HG03432 (cell line): Measurements from ENCODE around the gene SERTAD1.
"Not testable (repeated sequence)": the region's sequence is repeated elsewhere in the genome, so short reads cannot be mapped to it uniquely, and the experiment has no call there.

Experiments used
- ATAC-seq: cut with Tn5 transposase; IDR thresholded peaks from one replicate; pipeline ENCODE4 v1.9.1; 2021; ENCODE audit warnings: mild to moderate bottlenecking, moderate library complexity; ENCODE audit not compliant: unreplicated experiment

Gene SERTAD1

DNA sequence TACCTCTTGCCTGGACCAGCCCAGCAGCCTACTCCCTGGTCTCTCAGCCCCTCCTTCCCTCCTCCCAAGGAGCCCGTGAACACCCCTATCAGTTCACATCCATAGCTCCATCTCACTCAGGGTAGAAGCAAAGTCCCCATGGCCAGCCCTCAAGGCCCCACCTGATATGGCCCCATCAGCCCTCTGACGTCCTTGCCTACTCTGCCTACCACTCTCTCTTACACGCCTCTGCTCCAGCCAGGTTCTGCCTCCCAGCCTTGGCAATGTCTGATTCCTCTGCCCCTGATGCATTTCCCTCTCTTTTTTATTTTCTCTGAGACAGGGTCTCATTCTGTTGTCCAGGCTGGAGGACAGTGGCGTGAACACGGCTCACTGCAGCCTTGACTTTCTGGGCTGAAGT lies 26.2 kb upstream of the SERTAD1 start:
- ATAC-seq = no peak

DNA sequence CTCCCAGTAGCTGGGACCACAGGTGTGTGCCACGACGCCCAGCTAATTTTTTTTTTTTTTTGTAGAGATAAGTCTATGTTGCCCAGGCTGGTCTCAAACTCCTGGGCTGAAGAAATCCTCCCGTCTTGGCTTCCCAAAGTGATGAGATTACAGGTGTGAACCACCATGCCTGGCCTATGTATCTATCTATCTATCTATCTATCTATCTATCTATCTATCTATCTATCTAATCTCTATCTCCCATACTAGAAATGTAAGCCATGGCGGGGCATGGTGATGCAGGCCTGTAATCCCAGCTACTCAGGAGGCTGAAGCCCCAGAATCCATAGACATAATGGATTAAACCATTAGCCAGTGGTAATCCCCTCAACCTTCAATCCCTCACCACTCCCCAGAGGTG lies 24.9 kb upstream of the SERTAD1 start:
- no peak for ATAC-seq

DNA sequence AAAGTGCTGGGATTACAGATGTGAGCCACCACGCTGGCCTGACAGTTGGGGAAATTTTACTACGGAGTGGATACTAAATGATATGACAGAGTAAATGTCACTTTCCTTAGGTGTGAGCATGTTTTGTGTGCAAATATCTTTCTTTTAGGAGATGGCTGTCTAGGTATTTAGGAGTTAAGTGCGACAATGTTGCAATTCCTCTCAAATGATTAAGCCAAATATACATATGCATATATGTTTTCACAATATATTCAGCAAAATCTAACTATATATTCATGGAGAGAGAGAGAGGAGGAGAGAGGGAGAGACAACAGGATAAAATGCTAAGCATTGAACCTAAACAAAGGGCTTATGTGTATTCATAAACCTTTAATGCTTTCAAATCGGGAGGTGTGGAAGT lies 23.7 kb upstream of the SERTAD1 start:
- ATAC-seq = no peak

DNA sequence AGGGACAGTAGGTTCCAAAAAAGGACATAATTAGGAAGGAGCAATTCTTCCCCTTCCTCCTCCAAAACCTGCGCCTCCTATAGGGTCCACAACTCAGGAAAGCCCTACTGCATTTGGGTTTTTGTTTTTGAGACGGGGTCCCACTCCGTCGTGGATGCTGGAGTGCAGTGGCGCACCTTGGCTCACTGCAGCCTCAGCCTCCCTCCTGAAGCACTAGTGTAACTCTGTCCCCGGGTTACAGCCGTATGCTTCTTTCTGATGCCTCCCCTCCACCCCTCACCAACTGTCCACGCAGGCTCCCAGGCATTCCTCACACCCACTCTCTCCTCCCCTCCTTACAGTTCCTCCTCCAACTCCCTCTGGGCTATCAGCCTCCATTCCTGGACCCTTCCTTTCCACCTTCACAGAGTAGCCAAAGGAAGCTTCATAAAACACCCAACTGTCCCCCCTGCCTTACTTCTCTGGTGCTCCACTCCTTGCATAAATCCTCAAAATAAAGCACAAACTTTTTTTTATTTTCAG lies 20.5 kb upstream of the SERTAD1 start:
- ATAC-seq = no peak

DNA sequence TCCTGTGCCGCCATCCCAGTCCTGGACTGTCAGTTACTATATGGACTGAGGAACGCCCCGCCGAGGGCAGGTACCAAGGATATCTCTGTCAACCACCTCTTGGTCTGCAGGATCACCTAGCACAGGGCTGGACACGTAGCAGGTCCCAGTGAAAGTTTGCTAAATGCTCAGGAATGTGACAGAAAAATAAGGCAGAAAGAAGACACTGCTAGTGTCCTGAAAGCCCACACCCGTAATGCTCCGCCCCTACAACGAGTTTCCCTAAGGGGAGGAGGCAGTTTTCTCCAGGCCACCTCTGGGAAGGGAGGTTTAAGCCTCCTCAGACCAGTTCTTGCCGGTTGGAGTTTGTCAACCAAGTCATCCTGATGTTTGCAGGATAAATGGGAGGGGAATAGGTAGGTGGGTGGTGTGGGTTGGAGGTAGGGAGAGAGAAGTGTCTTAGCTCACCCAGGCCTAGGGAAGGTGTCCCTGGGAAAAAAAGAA lies 20.0 kb upstream of the SERTAD1 start:
- no peak for ATAC-seq

DNA sequence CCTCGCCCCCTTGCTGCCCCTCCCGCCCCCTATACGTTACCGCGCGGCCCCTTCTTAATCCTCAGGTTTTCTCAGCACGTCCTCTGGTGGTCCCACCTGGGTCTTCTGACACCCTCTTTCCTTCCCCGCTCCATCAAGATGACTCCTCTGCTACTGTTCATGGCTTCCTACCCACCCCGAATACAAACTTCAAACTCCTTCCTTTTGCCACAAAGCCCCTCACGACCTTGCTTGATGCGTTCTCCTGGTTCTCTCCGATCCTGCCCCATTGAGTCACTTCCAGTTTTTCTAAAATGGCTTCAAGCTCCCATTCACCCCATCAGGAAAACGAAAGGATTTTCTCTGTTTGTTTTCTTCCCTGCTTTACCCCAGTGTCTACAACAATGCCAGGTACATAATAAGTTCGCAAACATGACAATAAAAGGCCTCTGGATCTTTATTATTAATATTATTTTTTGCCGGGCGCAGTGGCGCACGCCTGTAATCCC lies 19.1 kb upstream of the SERTAD1 start:
- no peak for ATAC-seq

DNA sequence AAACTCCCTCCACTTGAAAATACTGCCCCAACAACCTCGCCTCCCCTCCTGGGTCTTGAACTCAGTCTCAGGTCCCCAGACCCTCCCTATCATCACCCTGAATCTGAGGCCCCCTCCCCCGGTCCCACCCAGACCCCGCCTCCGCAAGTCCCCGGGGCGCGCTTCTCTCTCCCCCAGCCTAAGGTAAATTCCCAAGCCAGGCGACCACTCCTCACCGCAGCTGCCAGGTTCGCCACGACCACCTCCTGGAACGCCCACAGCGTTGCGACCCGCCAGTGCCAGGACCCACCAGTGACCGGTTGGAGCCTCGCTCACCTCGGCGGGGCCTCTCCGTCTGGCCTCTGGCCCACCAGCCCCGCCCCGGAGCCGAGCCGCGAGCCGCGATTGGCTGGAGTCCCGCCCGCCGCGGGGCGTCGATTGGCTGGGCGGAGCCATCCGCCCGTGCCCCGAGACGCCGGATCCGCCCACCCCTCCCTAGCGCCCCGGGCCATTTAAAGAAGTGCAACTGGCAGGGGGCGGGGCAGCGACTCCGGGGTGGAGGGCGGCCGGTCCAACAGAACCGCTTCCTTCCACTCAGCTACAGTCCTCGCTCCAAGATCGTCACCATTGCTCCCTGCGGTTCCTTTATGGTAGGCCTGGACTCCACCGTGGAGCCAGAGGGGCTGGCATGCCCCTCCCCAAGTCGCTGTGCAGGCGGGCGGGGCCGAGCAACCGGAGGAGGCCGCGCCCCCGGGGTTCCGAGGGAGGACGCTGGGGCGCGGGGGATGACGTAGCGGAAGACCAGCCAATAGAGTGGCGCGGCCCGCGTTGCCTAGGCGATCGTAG lies 18.4 kb upstream of the SERTAD1 start, which contains the start of gene SERTAD3:
Gene SERTAD3, minus strand, starts transcription at position 336 of the 825 bp plus-strand sequence. CDS start 2,255 bp downstream, outside the sequence.
- peak; percentile 72 for ATAC-seq

DNA sequence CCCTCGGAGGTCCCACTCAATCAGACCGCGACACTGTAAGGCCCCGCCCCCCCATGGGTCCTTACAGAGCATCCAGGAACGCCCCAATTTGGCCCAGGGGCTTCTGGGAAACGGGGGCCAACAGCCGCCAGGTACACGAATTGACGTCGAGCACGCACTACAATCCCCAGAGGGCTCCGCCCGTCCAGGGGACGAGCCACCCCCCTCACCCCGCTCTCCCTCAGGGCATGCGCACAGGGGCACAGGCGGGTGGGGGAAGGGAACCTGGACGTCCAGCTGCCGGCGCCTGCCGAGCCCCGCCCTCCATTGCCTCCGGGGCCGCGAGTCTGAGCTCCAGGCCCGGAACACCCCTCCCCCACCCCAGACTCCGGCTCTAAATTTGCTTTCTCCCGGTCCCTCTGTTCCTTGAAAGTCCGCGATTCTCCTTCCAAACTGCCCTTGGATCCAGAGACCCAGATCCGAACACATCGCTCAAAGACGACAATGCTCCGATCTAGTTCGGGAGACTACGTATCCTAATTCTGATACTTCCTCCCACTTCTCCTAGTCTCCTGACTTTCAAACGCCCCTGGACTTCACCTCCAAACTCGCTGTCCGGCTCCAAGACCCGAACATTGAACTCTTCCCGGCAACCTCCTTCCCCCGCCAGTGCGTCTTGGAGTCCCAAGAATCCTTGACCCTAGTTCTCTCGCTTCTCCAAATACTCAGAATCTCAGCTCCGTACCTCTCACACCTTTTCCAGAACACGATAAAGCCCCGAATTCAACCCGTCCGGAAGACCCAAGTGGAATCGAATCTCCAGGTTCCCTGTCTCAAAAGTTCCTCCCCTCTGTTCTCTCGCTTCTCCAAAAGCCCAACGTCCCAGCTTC lies 17.6 kb upstream of the SERTAD1 start:
- peak; percentile 68 for ATAC-seq

DNA sequence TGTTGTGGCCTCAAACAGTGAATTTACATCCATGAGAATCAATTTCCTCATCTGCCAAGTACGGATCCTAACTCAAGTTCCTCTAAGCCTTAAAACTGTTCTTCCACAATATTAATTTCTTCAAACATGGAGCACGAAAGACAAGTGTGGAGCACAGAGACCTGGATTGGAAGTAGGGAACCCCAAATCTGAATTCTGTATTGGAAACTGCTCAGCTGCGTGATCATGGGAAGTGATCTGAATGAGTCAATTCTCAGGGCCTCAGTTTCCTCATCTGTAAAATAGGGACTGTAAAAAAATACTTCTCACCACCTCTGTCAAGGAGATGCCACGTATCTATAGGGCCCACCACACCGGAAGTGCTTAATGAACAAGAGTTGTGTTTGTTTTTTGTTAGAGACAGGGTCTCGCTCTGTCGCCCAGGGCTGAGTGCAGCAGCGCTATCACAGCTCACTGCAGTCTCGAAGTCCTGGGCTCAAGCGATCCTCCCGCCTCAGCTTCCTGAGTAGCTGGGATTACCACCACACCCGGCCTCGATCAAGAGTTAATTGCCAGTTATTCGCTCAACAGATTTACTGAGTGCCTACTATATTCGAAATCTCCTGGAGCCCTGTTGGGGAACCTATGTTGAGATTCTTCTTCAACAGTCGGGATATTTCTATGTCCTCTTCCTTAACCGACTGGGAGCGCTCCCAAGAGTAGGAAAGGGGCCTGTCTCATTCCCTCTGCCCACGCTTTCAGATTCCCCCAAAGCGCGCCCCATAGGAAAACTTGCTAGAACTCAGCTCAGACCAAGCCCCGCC lies 16.7 kb upstream of the SERTAD1 start:
- ATAC-seq = no peak

DNA sequence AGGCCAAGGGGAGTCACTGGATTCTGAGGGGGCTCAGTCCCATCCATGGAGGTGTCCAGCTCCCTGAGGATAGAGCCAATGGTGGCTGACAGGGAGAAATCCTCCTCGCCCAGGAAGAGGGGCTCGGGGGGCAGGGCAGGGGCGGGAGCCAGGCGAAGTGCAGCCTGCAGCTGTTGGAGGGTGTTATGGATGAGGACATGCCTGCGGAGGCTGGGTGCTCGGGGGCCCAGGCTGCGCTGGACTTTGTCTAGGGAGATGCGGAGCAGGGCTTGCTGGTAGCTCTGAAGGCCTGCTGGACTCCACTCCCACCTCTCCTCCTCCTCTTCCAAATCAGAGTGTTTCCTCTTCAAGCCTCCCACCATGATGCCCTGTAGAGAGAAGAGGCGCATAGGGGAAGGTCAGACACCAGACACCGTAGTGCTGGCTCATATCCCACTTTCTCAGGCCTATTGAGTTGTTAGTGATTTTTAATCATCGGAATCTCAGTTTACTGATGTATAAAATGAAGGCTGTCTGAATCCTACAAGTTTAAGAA lies 16.0 kb upstream of the SERTAD1 start:
- ATAC-seq = no peak

DNA sequence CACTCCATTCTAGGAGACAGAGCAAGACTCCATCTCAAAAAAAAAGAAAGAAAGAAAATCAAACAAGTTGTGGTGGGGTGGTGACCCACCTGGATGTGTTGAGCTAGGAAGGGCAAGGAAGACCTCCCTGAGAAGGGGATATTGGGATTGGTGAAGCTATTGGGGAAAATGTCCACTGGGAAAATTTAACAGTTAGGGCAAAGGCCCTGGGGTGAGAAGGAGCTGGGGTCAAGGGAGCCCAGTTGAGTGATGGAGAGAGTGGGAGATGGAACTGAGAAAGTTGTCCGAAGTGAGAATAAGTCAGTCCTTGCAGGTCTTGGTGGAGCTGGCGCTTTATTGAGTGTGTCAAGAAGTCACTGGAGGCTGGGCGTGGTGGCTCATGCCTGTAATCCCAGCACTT lies 12.5 kb upstream of the SERTAD1 start:
- no peak for ATAC-seq

DNA sequence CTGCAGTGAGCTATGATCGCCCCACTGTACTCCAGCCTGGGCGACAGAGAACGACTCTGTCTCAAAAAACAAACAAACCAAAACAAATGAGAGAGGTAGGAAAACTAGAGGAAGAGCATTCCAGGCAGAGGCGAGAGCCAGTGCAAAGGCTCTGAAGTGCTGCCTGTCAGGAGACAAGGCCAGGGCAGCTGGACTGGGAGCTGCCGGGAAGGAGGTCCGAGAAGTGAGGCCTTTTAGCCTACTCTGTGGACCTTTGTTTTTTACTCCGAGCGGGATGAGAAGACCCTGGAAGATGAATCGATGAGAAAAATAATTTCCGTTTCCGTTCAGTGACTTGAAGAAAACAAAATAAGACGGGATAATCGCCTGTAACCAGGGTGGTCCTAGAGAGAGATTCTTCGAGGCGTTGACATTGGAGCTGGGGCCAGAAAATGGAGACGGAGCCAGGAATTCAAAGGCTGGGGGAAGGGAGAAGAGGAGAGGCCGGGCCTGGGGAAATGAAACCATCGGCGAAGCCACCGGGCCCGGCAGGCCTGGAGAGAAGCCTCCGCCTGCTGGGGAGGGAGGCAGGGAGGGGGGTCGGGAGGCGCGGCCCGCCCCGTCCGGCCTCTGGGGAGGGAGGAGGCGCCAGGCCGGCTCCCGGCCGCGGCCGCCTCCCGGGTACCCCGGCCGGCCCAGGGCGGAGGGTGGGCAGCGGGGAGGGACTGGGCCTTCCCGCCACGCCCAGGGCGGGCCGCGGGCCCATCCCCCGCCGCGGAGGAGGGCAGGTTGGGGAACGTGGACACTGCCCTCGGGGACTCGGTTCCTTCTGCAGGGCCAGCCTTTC lies 7.8 kb upstream of the SERTAD1 start:
- ATAC-seq = peak; percentile 64

DNA sequence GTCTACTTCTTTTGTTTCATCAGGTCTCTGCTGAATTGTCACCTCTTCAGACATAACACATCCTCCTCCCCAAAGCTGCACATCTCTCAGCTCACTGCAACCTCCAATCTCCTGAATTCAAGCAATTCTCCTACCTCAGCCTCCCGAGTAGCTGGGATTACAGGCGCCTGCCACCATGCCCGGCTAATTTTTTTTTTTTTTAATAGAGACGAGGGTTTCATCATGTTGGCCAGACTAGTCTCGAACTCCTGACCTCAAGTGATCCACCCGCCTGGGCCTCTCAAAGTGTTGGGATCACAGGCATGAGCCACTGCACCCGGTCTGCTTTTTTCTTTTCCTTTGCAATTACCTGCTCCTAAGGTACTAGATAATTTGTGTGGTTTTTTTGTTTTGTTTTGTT lies 7.0 kb upstream of the SERTAD1 start:
- not testable (repeated sequence) for ATAC-seq

DNA sequence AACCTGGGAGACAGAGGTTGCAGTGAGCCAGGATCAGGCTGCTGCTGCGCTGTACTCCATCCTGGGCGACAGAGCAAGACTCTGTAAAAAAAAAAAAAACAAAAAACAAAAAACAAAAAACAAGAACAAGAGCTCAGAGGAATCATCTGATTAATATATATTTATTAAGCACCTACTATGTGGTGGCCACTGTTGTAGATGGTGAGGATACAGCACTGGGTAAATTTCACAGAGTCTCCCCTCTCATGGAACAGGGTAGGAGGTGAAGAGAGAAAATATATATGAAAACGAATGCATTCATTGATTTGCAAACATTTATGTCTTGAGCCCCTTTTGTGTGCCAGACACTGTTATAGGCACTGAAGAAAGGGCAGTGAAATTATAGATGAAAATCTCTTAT lies 5.9 kb upstream of the SERTAD1 start:
- ATAC-seq = no peak

DNA sequence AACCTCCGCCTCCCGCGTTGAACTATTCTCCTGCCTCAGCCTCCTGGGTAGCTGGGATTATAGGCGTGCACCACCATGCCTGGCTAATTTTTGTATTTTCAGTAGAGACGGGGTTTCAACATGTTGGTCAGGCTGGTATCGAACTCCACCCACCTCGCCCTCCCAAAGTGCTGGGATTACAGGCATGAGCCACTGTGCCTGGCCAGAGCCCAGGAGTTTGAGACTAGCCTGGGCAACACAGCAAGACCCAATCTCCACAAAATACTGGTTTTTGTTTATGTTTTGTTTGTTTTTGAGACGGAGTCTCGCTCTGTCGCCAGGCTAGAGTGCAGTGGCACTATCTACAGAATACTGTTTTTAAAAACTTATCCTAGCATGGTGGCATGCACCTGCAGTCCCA lies 4.5 kb upstream of the SERTAD1 start:
- ATAC-seq = not testable (repeated sequence)

DNA sequence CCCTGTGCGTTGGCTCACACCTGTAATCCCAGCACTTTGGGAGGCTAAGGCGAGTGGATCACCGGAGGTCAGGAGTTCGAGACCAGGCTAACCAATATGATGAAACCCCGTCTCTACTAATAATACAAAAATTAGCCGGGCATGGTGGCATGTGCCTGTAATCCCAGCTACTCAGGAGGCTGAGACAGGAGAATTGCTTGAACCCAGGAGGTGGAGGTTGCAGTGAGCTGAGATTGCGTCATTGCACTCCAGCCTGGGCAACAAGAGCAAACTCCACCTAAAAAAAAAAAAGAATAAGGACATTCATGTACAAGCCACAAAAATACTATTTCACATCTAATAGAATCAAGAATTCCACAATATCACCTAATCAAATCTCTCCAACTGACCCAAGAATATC lies 2.4 kb upstream of the SERTAD1 start:
- ATAC-seq = not testable (repeated sequence)

DNA sequence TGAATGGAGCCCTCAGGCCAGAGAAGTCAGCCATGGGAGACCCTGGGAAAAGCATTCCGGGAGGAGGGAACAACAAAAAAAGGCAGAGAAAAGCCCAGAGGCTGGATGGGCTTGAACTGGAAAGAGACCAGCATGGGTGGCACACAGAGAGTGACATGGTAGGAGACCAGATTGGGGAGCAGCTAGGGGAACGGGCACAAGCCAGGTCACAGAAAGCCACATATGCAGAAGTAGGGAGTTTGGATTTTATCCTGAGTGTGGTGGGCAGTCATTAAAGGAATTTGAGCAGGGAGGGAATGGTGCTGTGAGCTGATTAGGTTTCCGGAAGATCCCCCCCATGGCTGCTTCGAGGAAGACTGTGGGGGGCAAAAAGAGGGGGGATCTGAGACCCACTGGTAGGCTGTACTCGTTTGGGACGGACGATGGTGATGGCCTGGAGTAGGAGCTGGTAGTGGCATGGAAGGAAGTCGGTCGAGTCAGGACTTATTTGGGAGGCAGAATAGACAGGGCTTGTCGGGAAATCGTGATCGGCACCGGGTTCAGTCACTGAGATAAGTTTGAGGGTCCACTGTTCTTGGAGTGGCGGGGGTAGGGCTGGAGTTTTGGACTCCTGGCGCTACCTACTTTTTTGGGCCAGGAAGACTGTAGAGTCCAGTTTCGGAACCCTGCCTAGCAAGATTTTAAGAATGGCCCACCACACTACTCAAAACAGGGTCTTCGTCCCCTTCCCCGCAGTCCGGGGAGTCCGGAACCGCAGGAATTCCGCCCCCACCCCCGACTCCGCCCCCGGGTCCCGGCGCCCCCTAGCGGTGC lies 949 bp downstream of the SERTAD1 start:
- ATAC-seq = no peak

DNA sequence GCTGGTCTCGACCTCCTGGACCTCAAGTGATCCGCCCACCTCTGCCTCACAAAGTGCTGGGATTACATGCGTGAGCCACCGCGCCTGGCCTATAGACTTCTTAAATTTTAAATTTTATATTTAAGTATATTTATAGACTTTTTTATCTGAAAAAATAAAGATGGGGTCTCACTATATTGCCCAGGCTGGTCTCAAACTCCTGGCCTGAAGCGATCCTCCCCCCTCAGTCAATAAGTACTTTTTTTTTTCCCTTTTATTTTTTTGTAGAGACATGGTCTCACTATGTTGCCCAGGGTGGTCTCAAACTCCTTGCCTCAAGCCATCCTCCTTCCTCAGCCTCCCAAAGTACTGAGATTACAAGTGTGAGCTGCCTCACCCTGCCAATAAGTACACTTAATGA lies 1.9 kb downstream of the SERTAD1 start:
- ATAC-seq = no peak
